Cardiac muscle cell (in vitro differentiated cells and primary cell): ENCODE data around the gene CIAO2B. TPM values are rescaled to one million over a fixed set of nuclear protein-coding genes. Genes with fewer than 3 reads are reported as not detected.
A peak's percentile ranks its signal among the peaks of the same experiment; 100 is the strongest.
"Not testable (repeated sequence)": the region's sequence is repeated elsewhere in the genome, so short reads cannot be mapped to it uniquely, and the experiment has no call there.

Experiments
- DNase-seq, 2 donors: peaks; one replicate each; pipeline versions ENCODE4 v3.0.0 to v3.0.0-alpha.2; 2010 to 2017; ENCODE audit warnings: low read depth in 1 of 2, low spot score in 1 of 2
- H3K27ac ChIP-seq: fragments of 200-600 bp; sonication (generic); 2 replicates; pipeline ENCODE4 v1.5.1; 2016
- H3K27me3 ChIP-seq: fragments of 200-600 bp; sonication (generic); 2 replicates; pipeline ENCODE4 v1.6.0; 2016; ENCODE audit warnings: control low read depth
- H3K36me3 ChIP-seq: fragments of 200-600 bp; sonication (generic); 2 replicates; pipeline ENCODE4 v1.5.1; 2016; ENCODE audit warnings: control low read depth
- H3K4me1 ChIP-seq: fragments of 200-600 bp; sonication (generic); 2 replicates; pipeline ENCODE4 v1.8.1; 2017; ENCODE audit warnings: low read depth, mild to moderate bottlenecking, mixed run types
- H3K4me3 ChIP-seq: fragments of 200-600 bp; sonication (generic); 2 replicates; pipeline ENCODE4 v1.5.1; 2016; ENCODE audit warnings: mild to moderate bottlenecking
- H3K9me3 ChIP-seq: fragments of 200-600 bp; sonication (generic); 2 replicates; pipeline ENCODE4 v1.5.1; 2017; ENCODE audit warnings: low read depth, mild to moderate bottlenecking, control low read depth
- CTCF ChIP-seq: IDR thresholded peaks from 2 replicates; pipeline ENCODE4 v1.5.1; 2012; ENCODE audit warnings: low read depth, mild to moderate bottlenecking, low read length
- polyA plus RNA-seq: library from polyadenylated mRNA; unstranded; fragments of >200 nt; fragmentation: Nextera tagmentation; extraction: Ambion mirVana; gene quantifications from 2 replicates; pipeline ENCODE4 v1.2.1, GENCODE V29; 2016
- total RNA-seq: library from RNA; depleted of rRNA; stranded (reverse); fragments of >200 nt; gene quantifications from 2 replicates; pipeline ENCODE4 v1.2.3, GENCODE V29; 2016

Gene CIAO2B
- total and polyA plus RNA-seq, 2 experiments from 2014 or later = 151 to 194 TPM

- DNase-seq = no peak
- Histone ChIP-seq H3K4me1 (peaks cover 19% of the 10 kb centered on the region), H3K4me3 (no peak overlapping the region), H3K9me3 (no peaks in the 10 kb centered on the region), H3K27ac (no peak overlapping the region), H3K36me3 (peaks cover 27% of the 10 kb centered on the region), H3K27me3 (no peaks in the 10 kb centered on the region)
- no peak for TF ChIP-seq CTCF
These were observed 3.6 kb upstream of the CIAO2B start for GRCh38 chr16:66937725-66938337.

GRCh38 chr16:66936889-66937554 lies 2.8 kb upstream of the CIAO2B start:
- Histone ChIP-seq H3K4me1 (peaks cover 19% of the 10 kb centered on the region), H3K27ac (no peak overlapping the region), H3K27me3 (no peaks in the 10 kb centered on the region), H3K36me3 (peaks cover 22% of the 10 kb centered on the region), H3K9me3 (no peaks in the 10 kb centered on the region), H3K4me3 (no peak overlapping the region)
- TF ChIP-seq CTCF = no peak
- DNase-seq = no peak

GRCh38 chr16:66936462-66936861 lies 2.3 kb upstream of the CIAO2B start:
- TF ChIP-seq CTCF = no peak
- Histone ChIP-seq H3K4me1 (peaks cover 19% of the 10 kb centered on the region), H3K27ac (no peak overlapping the region), H3K4me3 (peak overlapping the region; percentile 62), H3K9me3 (no peaks in the 10 kb centered on the region), H3K36me3 (peaks cover 16% of the 10 kb centered on the region), H3K27me3 (no peaks in the 10 kb centered on the region)
- DNase-seq = no peak

- peaks cover 6% of the 10 kb centered on the region for H3K36me3 ChIP-seq
- H3K4me3 ChIP-seq = peak within 1 kb of the TSS; percentile 62
- H3K9me3 ChIP-seq = no peaks in the 10 kb centered on the region
- no peak for TF ChIP-seq CTCF
- H3K27ac ChIP-seq = peak within 1 kb of the TSS; percentile 83
- no peaks in the 10 kb centered on the region for H3K27me3 ChIP-seq
- H3K4me1 ChIP-seq = peaks cover 19% of the 10 kb centered on the region
- DNase-seq = no peak
These were observed 1.3 kb upstream of the CIAO2B start, which contains the start of gene CES2 for GRCh38 chr16:66935314-66936011. CES2 (plus strand) TSS chr16:66935516; CDS start chr16:66935636, 120 bp downstream.

GRCh38 chr16:66934839-66935313 lies 674 bp upstream of the CIAO2B start:
- not testable (repeated sequence) for H3K9me3 ChIP-seq, DNase-seq, H3K36me3 ChIP-seq, H3K27me3 ChIP-seq
- peaks cover 25% of the 10 kb centered on the region for H3K4me1 ChIP-seq
- peak overlapping the region; percentile 62 for H3K4me3 ChIP-seq
- peak overlapping the region; percentile 83 for H3K27ac ChIP-seq

GRCh38 chr16:66933776-66934137 lies 445 bp downstream of the CIAO2B start:
- no peak for TF ChIP-seq CTCF
- Histone ChIP-seq H3K27ac (no peak overlapping the region), H3K4me3 (peak overlapping the region; percentile 62), H3K9me3 (no peaks in the 10 kb centered on the region), H3K27me3 (no peaks in the 10 kb centered on the region), H3K36me3 (peaks cover under 1% of the 10 kb centered on the region), H3K4me1 (peaks cover 27% of the 10 kb centered on the region)
- no peak for DNase-seq
